Activated CD8-positive, alpha-beta T cell treated with anti-CD3 and anti-CD28 coated beads for 36 hours (primary cell): ENCODE results near the gene HSPA12A. TPM values are rescaled to one million over a fixed set of nuclear protein-coding genes. Genes with fewer than 3 reads are reported as not detected.

Experiments
- ATAC-seq: fragments of 200-7000 bp; cut with Tn5 transposase; one replicate; pipeline ENCODE4 v1.10.0; 2021; ENCODE audit warnings: mild to moderate bottlenecking, moderate library complexity
- CTCF ChIA-PET: fragments of 350-600 bp; sonication (Branson Sonifier 250); formaldehyde crosslinking; loops from one replicate; lab custom pipeline; 2021; ENCODE audit warnings: antibody characterized with exemption; lab: Charles Lee
- POLR2A ChIA-PET: fragments of 350-600 bp; sonication (Branson Sonifier 250); formaldehyde crosslinking; loops from one replicate; lab custom pipeline; 2021; ENCODE audit warnings: antibody characterized with exemption; lab: Charles Lee
- DNase-seq: peaks from one replicate; pipeline ENCODE4 v3.0.0-alpha.2; 2020
- H3K27ac Mint-ChIP-seq: one replicate; pipeline ENCODE4 v1.8.0; 2021; ENCODE audit warnings: mild to moderate bottlenecking, mixed read lengths
- H3K27me3 Mint-ChIP-seq: one replicate; pipeline ENCODE4 v1.8.0; 2021; ENCODE audit warnings: mixed read lengths
- H3K36me3 Mint-ChIP-seq: one replicate; pipeline ENCODE4 v1.8.0; 2021; ENCODE audit warnings: low read depth, mixed read lengths
- H3K4me1 Mint-ChIP-seq: one replicate; pipeline ENCODE4 v1.8.0; 2021; ENCODE audit warnings: low read depth, mixed read lengths
- H3K4me3 Mint-ChIP-seq: one replicate; pipeline ENCODE4 v1.8.0; 2021; ENCODE audit warnings: mild to moderate bottlenecking, moderate library complexity, mixed read lengths
- H3K9me3 Mint-ChIP-seq: one replicate; pipeline ENCODE4 v1.8.0; 2021; ENCODE audit warnings: mixed read lengths
- intact Hi-C: fragments of 100-400 bp; cut with micrococcal nuclease; formaldehyde crosslinking; loops from one replicate; pipeline ENCODE4 v1.10.0; 2022
- total RNA-seq, 2 experiments: library from RNA; stranded (reverse); gene quantifications; one replicate each; pipeline ENCODE4 v1.2.3, GENCODE V29; 2021
- TF ChIP-seq, protein P1 (sequence below): fragments of 200-600 bp; IDR thresholded peaks from one replicate; pipeline ENCODE4 v1.8.0; 2022; ENCODE audit warnings: antibody characterized with exemption, mild to moderate bottlenecking

HSPA12A gene
- total RNA-seq, 2 experiments from 2014 or later: 0.07 TPM; not detected in 1

DNA sequence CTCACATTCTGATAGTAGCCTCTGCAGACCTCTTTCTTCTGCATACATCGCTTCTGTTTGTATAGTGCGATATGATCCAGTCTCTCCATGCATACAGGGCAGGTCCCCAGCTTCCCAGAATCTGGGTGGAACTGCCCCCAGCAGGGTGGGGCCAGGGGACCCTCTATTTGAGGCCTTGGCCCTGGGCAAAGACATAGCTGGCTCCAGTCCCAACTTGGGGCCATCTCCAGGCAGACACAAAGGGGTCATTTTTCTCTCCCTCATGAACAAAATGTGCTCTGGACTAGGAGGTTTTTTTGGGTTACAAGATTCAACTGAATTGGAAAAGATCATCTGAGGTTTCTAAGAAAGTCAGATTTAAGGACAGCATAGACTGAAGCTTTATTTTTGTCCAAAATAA, 21.1 kb upstream of the HSPA12A start:
- DNase-seq (no peak), ATAC-seq (no peak)
- Mint-ChIP-seq H3K4me1 (no peaks in the 10 kb centered on the region), H3K27me3 (peaks cover 31% of the 10 kb centered on the region), H3K9me3 (peaks cover 2% of the 10 kb centered on the region), H3K36me3 (no peaks in the 10 kb centered on the region), H3K4me3 (no peak overlapping the region), H3K27ac (no peak overlapping the region)
- ChIA-PET CTCF (interaction anchor here (0.6 to 0.9 kb wide), 2 partner anchors 25 to 1628 kb away, joined by 3 to 4 read pairs; no protein-coding TSS in a partner anchor), POLR2A (no interaction called here)
- TF ChIP-seq, protein P1, sequence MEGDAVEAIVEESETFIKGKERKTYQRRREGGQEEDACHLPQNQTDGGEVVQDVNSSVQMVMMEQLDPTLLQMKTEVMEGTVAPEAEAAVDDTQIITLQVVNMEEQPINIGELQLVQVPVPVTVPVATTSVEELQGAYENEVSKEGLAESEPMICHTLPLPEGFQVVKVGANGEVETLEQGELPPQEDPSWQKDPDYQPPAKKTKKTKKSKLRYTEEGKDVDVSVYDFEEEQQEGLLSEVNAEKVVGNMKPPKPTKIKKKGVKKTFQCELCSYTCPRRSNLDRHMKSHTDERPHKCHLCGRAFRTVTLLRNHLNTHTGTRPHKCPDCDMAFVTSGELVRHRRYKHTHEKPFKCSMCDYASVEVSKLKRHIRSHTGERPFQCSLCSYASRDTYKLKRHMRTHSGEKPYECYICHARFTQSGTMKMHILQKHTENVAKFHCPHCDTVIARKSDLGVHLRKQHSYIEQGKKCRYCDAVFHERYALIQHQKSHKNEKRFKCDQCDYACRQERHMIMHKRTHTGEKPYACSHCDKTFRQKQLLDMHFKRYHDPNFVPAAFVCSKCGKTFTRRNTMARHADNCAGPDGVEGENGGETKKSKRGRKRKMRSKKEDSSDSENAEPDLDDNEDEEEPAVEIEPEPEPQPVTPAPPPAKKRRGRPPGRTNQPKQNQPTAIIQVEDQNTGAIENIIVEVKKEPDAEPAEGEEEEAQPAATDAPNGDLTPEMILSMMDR: no peak
- intact Hi-C loops: no loop called here

DNA sequence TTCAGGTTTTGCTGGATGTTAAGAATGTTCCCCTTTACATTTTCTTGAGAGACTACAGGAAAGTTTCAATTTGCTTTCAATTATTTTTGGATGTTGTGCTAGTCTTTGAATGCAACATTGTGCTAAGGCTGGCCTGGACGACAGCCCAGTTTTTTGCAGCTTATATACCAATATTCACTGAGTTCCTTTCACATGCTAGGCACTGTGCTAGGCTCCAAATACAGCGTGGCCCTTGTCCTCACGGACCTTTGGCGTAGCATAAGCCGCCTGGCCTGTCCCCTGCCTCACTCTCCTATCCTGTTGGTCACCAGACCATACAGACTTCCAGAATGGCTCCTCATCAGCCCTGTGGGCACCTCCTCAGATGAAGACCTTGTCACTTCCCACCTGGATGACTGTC, 19.5 kb upstream of the HSPA12A start:
- peaks cover 25% of the 10 kb centered on the region for H3K27me3 Mint-ChIP-seq
- TF ChIP-seq, protein P1: no peak
- no peak overlapping the region for H3K27ac Mint-ChIP-seq
- ATAC-seq (no peak), DNase-seq (no peak)
- no peak overlapping the region for H3K4me3 Mint-ChIP-seq
- no peaks in the 10 kb centered on the region for H3K4me1 Mint-ChIP-seq
- ChIA-PET CTCF (no interaction called here), POLR2A (no interaction called here)
- intact Hi-C loops: no loop called here
- no peaks in the 10 kb centered on the region for H3K36me3 Mint-ChIP-seq
- H3K9me3 Mint-ChIP-seq: peaks cover 2% of the 10 kb centered on the region

DNA sequence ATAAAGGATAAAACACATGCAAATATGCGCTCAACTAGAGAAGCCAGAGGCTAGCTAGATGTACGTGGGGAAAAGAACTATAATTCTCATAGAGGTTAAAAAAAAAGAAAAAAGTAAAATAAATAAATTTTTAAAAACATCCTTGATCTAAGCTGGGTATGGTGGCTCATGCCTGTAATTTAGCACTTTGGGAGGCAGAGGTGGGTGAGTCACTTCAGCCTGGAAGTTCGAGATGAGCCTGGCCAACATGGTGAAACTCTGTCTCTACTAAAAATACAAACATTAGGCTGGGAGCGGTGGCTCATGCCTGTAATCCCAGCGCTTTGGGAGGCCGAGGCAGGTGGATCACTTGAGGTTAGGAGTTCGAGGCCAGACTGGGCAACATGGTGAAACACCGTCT, 18.6 kb upstream of the HSPA12A start:
- no peaks in the 10 kb centered on the region for H3K36me3 Mint-ChIP-seq
- CTCF ChIA-PET: interaction anchor here (1.3 kb wide), 1 partner anchor 27 kb away, joined by 5 read pairs; no protein-coding TSS in a partner anchor
- ATAC-seq (no peak), DNase-seq (no peak)
- intact Hi-C loops: no loop called here
- peaks cover 2% of the 10 kb centered on the region for H3K9me3 Mint-ChIP-seq
- no peak overlapping the region for H3K4me3 Mint-ChIP-seq
- H3K4me1 Mint-ChIP-seq: no peaks in the 10 kb centered on the region
- TF ChIP-seq, protein P1: no peak
- H3K27ac Mint-ChIP-seq: no peak overlapping the region
- POLR2A ChIA-PET: no interaction called here
- H3K27me3 Mint-ChIP-seq: peaks cover 22% of the 10 kb centered on the region

DNA sequence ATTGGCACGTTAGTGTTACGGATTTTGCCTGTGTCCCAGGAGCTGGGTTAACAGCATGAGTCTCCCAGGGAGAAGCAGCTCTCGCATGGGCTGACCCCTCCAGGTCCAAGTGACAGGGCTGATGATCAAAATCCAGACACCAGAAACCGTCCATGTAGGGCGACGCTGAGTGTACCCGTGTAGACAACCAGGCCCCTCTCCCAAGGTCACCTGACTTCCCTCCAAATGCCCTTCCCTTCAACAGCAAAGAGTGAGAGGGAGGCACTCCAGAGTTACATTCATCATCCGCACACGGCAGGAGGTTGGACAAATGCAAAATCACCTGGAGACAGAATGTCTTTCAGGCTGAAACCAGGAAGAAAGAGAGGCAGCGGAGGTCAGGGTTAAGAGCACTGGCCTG, 14.9 kb upstream of the HSPA12A start:
- ATAC-seq: no peak
- Mint-ChIP-seq H3K27me3 (peaks cover 17% of the 10 kb centered on the region), H3K36me3 (no peaks in the 10 kb centered on the region), H3K27ac (no peak overlapping the region), H3K4me3 (no peak overlapping the region), H3K4me1 (no peaks in the 10 kb centered on the region), H3K9me3 (peaks cover 2% of the 10 kb centered on the region)
- ChIA-PET POLR2A (no interaction called here), CTCF (interaction anchor here (1.6 kb wide), 1 partner anchor 31 kb away, joined by 4 read pairs; no protein-coding TSS in a partner anchor)
- TF ChIP-seq, protein P1: no peak
- no peak for DNase-seq
- intact Hi-C loops: no loop called here

DNA sequence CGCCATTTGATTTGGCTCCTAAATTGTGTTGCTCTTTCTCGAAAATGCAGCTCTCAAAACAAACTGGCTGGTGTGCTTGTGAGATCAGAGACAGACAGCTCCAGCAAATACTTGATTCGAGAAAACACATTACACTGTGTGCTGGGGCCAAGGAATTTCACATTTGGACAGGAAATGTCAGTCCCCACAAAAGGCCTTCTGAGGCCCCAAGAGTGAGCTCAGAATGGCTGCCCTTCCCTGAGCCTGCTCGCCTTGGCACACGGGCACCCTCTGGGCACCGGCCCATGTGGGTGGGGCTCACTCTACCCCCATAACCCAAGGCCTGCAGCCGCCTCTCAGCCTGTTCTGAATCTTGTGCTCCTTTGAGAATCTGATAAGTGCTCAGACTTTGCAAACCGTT, 13.9 kb upstream of the HSPA12A start:
- Mint-ChIP-seq H3K27me3 (peaks cover 20% of the 10 kb centered on the region), H3K9me3 (peaks cover 2% of the 10 kb centered on the region), H3K36me3 (no peaks in the 10 kb centered on the region), H3K4me1 (no peaks in the 10 kb centered on the region), H3K27ac (no peak overlapping the region), H3K4me3 (no peak overlapping the region)
- ChIA-PET CTCF (interaction anchor here (1.6 kb wide), 1 partner anchor 32 kb away, joined by 4 read pairs; no protein-coding TSS in a partner anchor), POLR2A (no interaction called here)
- DNase-seq (no peak), ATAC-seq (no peak)
- TF ChIP-seq, protein P1: no peak
- intact Hi-C loops: no loop called here
